Aorta (tissue), 5 donors: ENCODE results near the gene CDH20. TPM values are rescaled to one million over a fixed set of nuclear protein-coding genes. Genes with fewer than 3 reads are reported as not detected.
A peak's percentile ranks its signal among the peaks of the same experiment; 100 is the strongest.

Source experiments
- ATAC-seq: fragments of 200-7000 bp; cut with Tn5 transposase; one replicate; pipeline ENCODE4 v1.9.1; 2022; ENCODE audit warnings: moderate library complexity; ENCODE audit not compliant: low FRiP score
- DNase-seq, 2 donors: peaks; one replicate each; pipeline ENCODE4 v3.0.0-alpha.2; 2020
- H3K27ac ChIP-seq, 2 donors: one replicate each; pipeline ENCODE4 v1.5.1; 2013; ENCODE audit warnings: low read length in 2 of 2, mild to moderate bottlenecking in 2 of 2, moderate library complexity in 2 of 2, control low read depth in 1 of 2, inconsistent platforms in 1 of 2, low read depth in 1 of 2
- H3K27me3 ChIP-seq, 2 donors: one replicate each; pipeline ENCODE4 v1.6.1; 2013; ENCODE audit warnings: control low read depth in 1 of 2, low read length in 1 of 2, mild to moderate bottlenecking in 1 of 2, moderate library complexity in 1 of 2; ENCODE audit not compliant: insufficient read depth in 2 of 2, control insufficient read depth in 1 of 2
- H3K36me3 ChIP-seq, 2 donors: one replicate each; pipeline ENCODE4 v1.6.1; 2013; ENCODE audit warnings: control low read depth in 1 of 2, low read length in 1 of 2, mild to moderate bottlenecking in 1 of 2; ENCODE audit not compliant: insufficient read depth in 2 of 2, control insufficient read depth in 1 of 2
- H3K4me1 ChIP-seq, 2 donors: one replicate each; pipeline ENCODE4 v1.6.1; 2013; ENCODE audit warnings: low read length in 2 of 2, control low read depth in 1 of 2, mild to moderate bottlenecking in 1 of 2, moderate library complexity in 1 of 2; ENCODE audit not compliant: insufficient read depth in 2 of 2, control insufficient read depth in 1 of 2
- H3K4me3 ChIP-seq, 2 donors: one replicate each; pipeline ENCODE4 v1.5.1; 2013; ENCODE audit warnings: low read length in 2 of 2, control low read depth in 1 of 2, mild to moderate bottlenecking in 1 of 2
- H3K9me3 ChIP-seq: one replicate; pipeline ENCODE4 v1.6.1; 2013; ENCODE audit warnings: mild to moderate bottlenecking, low read length; ENCODE audit not compliant: control insufficient read depth
- WGBS, 2 donors: extraction: QIAGEN DNeasy Blood & Tissue Kit; methylation state at CpG; one replicate each; pipeline ENCODE4 v1.1.7; 2013; 5-methylcytosine and 5-hydroxymethylcytosine counted together
- intact Hi-C, 2 donors: fragments of 100-400 bp; cut with DNase I; formaldehyde crosslinking; loops; one replicate each; pipeline versions ENCODE4 v1.14.2 to v1.15.0; 2022
- polyA plus RNA-seq, 2 donors: library from polyadenylated mRNA; stranded (reverse); fragments of 200-250 nt; gene quantifications; one replicate each; pipeline ENCODE4 v1.2.3, GENCODE V29; 2013
- total RNA-seq, 2 donors: library from RNA; stranded (reverse); fragmentation: NEBNext Ultra II Directional; extraction: Animal tissue kit (Norgen Biotek cat#: 25700); gene quantifications; one replicate each; pipeline ENCODE4 v1.2.1, GENCODE V29; 2021
- donor health status: healthy with polysubstance abuse.
- donor health status: Bipolar disorder and iron deficiency.
- donor health status: DM: no; HTN: no; CAD: no.
- donor health status: DM: no; HTN: no; CAD: no.
- donor health status: DM: yes; HTN: yes; CAD: no.

CDH20 gene
- total and polyA plus RNA-seq, 4 donors, result 0.10 TPM; not detected in 3

DNA sequence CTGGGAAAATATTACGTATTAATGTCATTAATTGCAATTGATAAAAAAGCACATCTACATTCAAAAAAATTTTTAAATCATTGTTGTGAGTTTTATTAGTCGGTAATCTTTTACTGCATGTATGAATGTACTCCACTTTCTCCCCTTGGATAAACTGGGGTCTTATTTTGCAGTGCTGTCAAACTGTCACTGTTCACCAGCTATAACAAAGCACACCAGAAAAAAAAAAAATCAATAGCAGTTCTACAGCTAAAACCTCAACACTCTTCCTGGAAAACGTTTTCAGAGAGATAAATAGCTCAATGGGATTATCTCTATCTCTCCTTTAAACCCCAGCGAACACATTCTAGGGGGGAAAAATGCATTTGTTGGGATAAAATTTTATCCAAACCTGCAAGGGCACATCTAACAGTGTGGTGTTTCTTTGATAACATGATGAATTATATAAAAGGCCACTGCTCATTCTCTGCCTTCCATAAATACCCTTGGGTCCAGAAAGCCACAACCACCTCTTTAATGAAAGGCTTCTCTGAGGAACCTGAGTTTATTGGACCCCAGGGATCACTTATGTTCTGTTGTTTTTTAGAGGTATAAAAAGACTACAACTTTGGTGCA, 219.9 kb downstream of the CDH20 start:
- no peak for DNase-seq
- Histone ChIP-seq H3K36me3 (no peaks in the 10 kb centered on the region), H3K4me3 (no peak overlapping the region), H3K27ac (no peak overlapping the region), H3K9me3 (no peaks in the 10 kb centered on the region), H3K4me1 (no peaks in the 10 kb centered on the region), H3K27me3 (no peaks in the 10 kb centered on the region)
- no peak for ATAC-seq
- 85 to 91% methylated on average over 4 of the region's 4 CpGs for WGBS, 2 donors
- intact Hi-C loops, result loop anchor here (2.0 kb wide), 2 partner anchors 576 to 578 kb away; no protein-coding TSS in a partner anchor

DNA sequence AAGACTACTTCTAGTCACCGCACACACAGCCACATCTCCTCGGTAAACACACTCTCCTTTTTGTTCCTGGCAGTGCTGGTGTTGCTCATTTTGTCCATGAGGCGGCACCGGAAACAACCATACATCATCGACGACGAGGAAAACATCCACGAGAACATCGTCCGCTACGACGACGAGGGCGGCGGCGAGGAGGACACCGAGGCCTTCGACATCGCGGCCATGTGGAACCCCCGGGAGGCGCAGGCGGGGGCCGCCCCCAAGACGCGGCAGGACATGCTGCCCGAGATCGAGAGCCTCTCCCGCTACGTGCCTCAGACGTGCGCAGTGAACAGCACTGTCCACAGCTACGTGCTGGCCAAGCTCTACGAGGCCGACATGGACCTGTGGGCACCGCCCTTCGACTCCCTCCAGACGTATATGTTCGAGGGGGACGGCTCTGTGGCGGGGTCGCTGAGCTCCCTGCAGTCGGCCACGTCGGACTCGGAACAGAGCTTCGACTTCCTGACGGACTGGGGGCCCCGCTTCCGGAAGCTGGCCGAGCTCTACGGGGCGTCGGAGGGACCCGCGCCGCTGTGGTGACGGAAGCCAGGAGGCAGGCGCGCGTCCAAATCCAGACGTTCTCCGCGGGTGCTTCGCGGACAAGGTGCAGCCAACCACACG, 221.0 kb downstream of the CDH20 start:
- ATAC-seq (peak; percentile 36), DNase-seq (peak in 1 of 2 donors; percentile 53)
- 56 to 69% methylated on average over 67 of the region's 67 CpGs for WGBS, 2 donors
- Histone ChIP-seq H3K36me3 (no peaks in the 10 kb centered on the region), H3K27me3 (no peaks in the 10 kb centered on the region), H3K9me3 (no peaks in the 10 kb centered on the region), H3K27ac (no peak overlapping the region), H3K4me3 (no peak overlapping the region), H3K4me1 (no peaks in the 10 kb centered on the region)
- intact Hi-C loops, result no loop called here

GRCh38 chr18:61554946-61555361, 221.7 kb downstream of the CDH20 start:
- whole genome bisulfite sequencing, 2 donors, result 76 to 79% methylated on average over 4 of the region's 4 CpGs

GRCh38 chr18:61556316-61556715, 223.1 kb downstream of the CDH20 start:
- DNase-seq (no peak), ATAC-seq (no peak)
- Histone ChIP-seq H3K36me3 (no peaks in the 10 kb centered on the region), H3K4me1 (no peaks in the 10 kb centered on the region), H3K4me3 (no peak overlapping the region), H3K27me3 (no peaks in the 10 kb centered on the region), H3K9me3 (no peaks in the 10 kb centered on the region), H3K27ac (no peak overlapping the region)
- whole genome bisulfite sequencing, 2 donors, result 76 to 77% methylated on average over 3 of the region's 3 CpGs
- intact Hi-C loops, result no loop called here

More at GRCh38 chr18:61554946-61555361, 221.7 kb downstream of the CDH20 start:
- DNase-seq (no peak), ATAC-seq (no peak)
- Histone ChIP-seq H3K27me3 (no peaks in the 10 kb centered on the region), H3K27ac (no peak overlapping the region), H3K4me3 (no peak overlapping the region), H3K36me3 (no peaks in the 10 kb centered on the region), H3K9me3 (no peaks in the 10 kb centered on the region), H3K4me1 (no peaks in the 10 kb centered on the region)
- intact Hi-C loops, result no loop called here

- no peak for ATAC-seq
- intact Hi-C loops, result no loop called here
- Histone ChIP-seq H3K36me3 (no peaks in the 10 kb centered on the region), H3K9me3 (no peaks in the 10 kb centered on the region), H3K27me3 (no peaks in the 10 kb centered on the region), H3K4me3 (no peak overlapping the region), H3K27ac (no peak overlapping the region), H3K4me1 (no peaks in the 10 kb centered on the region)
- DNase-seq, result no peak
- 48 to 79% methylated on average over 2 of the region's 2 CpGs for WGBS, 2 donors
These were observed 223.6 kb downstream of the CDH20 start for GRCh38 chr18:61556862-61557261.

GRCh38 chr18:61569176-61569892, 236.1 kb downstream of the CDH20 start:
- H3K36me3 ChIP-seq, result no peaks in the 10 kb centered on the region
- no peak overlapping the region for H3K4me3 ChIP-seq
- H3K27ac ChIP-seq, result peak overlapping the region in 1 of 2 donors; percentile 43
- intact Hi-C loops, result no loop called here
- DNase-seq (peak in 1 of 2 donors; percentile 67), ATAC-seq (peak; percentile 54)
- H3K9me3 ChIP-seq, result peaks cover 3% of the 10 kb centered on the region
- no peaks in the 10 kb centered on the region for H3K27me3 ChIP-seq
- H3K4me1 ChIP-seq, result no peaks in the 10 kb centered on the region
- 37 to 41% methylated on average over 9 of the region's 9 CpGs for WGBS, 2 donors

DNA sequence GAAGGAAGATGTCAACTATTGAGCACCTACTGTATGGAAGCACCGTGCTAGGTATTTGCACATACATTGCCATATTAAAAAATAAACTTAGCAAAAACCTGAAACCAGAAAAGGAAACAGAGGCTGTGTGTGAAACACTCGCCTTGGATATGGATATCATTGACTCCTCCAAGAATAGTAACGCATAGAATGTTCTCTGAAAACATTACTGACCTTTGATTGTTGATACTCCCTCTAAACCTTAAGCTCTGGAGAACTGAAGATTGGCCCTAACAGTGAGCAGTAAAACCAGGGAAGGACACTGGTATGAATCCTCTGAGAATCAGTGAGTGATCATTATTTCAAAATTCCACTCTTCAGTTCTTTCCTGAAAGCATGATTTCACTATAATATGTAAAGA, 236.8 kb downstream of the CDH20 start:
- 64 to 70% methylated on average over 3 of the region's 3 CpGs for WGBS, 2 donors

DNA sequence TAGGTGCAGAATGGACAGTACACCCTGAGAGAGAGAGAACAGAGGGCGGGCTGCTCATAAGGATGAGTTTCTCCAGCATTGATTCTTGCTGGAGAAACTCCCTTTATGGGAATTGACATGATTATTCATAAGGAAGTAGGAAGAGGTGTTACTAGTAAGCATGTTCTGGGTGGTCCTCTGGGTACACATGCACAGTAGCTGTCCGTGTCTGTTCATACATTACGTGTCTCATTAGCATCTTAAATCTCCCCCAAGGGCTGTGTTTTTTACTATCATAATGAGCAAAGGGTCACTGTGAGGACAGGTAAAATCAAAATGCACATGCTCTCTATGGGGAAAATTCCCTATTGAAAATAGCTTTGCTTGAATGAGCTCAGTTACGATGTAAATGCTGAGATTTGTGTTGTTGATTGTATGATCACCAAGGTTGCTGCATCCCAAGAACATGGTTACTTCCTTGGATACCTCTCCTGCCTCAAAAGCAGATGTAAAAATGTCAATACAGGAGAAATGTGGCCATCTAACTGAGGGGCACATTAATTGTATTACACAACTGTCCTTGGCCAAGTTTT, 238.9 kb downstream of the CDH20 start:
- H3K4me1 ChIP-seq, result no peaks in the 10 kb centered on the region
- H3K9me3 ChIP-seq, result peaks cover 2% of the 10 kb centered on the region
- H3K4me3 ChIP-seq, result no peak overlapping the region
- H3K27me3 ChIP-seq, result no peaks in the 10 kb centered on the region
- ATAC-seq, result no peak
- no peak for DNase-seq
- WGBS, 2 donors, result 97% methylated on average over 4 of the region's 4 CpGs
- no peak overlapping the region for H3K27ac ChIP-seq
- intact Hi-C loops, result no loop called here
- no peaks in the 10 kb centered on the region for H3K36me3 ChIP-seq

More for the DNA sequence above, 236.8 kb downstream of the CDH20 start:
- Histone ChIP-seq H3K4me1 (no peaks in the 10 kb centered on the region), H3K27me3 (no peaks in the 10 kb centered on the region), H3K4me3 (no peak overlapping the region), H3K36me3 (no peaks in the 10 kb centered on the region), H3K27ac (no peak overlapping the region), H3K9me3 (peaks cover 2% of the 10 kb centered on the region)
- intact Hi-C loops, result no loop called here
- ATAC-seq (no peak), DNase-seq (no peak)
